Stimulated activated CD4-positive, alpha-beta T cell treated with anti-CD3 and anti-CD28 coated beads, Interleukin-15, amount 100 ng/mL, for 1 hour (primary cell): ENCODE measurements around the gene RPLP1.

Source experiments
- DNase-seq, 2 donors: peaks; one replicate each; pipeline ENCODE4 v3.0.0-alpha.2; 2020; ENCODE audit warnings: low read depth in 1 of 2, low spot score in 1 of 2

Gene RPLP1

GRCh38 chr15:69496001-69496400 lies 43.4 kb downstream of the RPLP1 start:
- DNase-seq, result no peak

GRCh38 chr15:69497076-69497475 lies 44.5 kb downstream of the RPLP1 start:
- DNase-seq, result no peak

GRCh38 chr15:69497667-69498066 lies 45.0 kb downstream of the RPLP1 start:
- DNase-seq, result no peak

- no peak for DNase-seq
Measured at GRCh38 chr15:69498282-69498681, 45.7 kb downstream of the RPLP1 start.

- DNase-seq, result no peak
Measured at GRCh38 chr15:69498987-69499386, 46.4 kb downstream of the RPLP1 start.

GRCh38 chr15:69499521-69500211 lies 47.0 kb downstream of the RPLP1 start:
- no peak for DNase-seq

GRCh38 chr15:69500339-69500738 lies 47.7 kb downstream of the RPLP1 start:
- no peak for DNase-seq

GRCh38 chr15:69501456-69501855 lies 48.8 kb downstream of the RPLP1 start:
- DNase-seq, result no peak

- DNase-seq, result no peak
Measured at GRCh38 chr15:69502470-69503045, 49.9 kb downstream of the RPLP1 start.

GRCh38 chr15:69504352-69505040 lies 51.9 kb downstream of the RPLP1 start:
- no peak for DNase-seq
